Muscle layer of colon (tissue), 2 donors: Measurements from ENCODE around the gene MMP24.
"Not testable (repeated sequence)": the region's sequence is repeated elsewhere in the genome, so short reads cannot be mapped to it uniquely, and the experiment has no call there.

Source experiments
- H3K27ac ChIP-seq: one replicate; pipeline ENCODE4 v1.7.0; 2013; ENCODE audit warnings: low read depth, mild to moderate bottlenecking, low read length, moderate library complexity
- H3K27me3 ChIP-seq, 2 donors: one replicate each; pipeline ENCODE4 v1.7.0; 2013; ENCODE audit warnings: low read length in 2 of 2, mild to moderate bottlenecking in 2 of 2; ENCODE audit not compliant: insufficient read depth in 2 of 2, control insufficient read depth in 1 of 2
- H3K36me3 ChIP-seq: one replicate; pipeline ENCODE4 v1.7.0; 2013; ENCODE audit warnings: mild to moderate bottlenecking, low read length; ENCODE audit not compliant: insufficient read depth
- H3K4me1 ChIP-seq: one replicate; pipeline ENCODE4 v1.7.0; 2013; ENCODE audit warnings: mild to moderate bottlenecking, low read length; ENCODE audit not compliant: insufficient read depth
- H3K4me3 ChIP-seq, 2 donors: one replicate each; pipeline ENCODE4 v1.7.0; 2013; ENCODE audit warnings: low read length in 2 of 2, low read depth in 1 of 2, mild to moderate bottlenecking in 1 of 2, moderate library complexity in 1 of 2
- H3K9ac ChIP-seq: one replicate; pipeline ENCODE4 v1.7.0; 2013; ENCODE audit warnings: low read length
- H3K9me3 ChIP-seq: one replicate; pipeline ENCODE4 v1.7.0; 2013; ENCODE audit warnings: mild to moderate bottlenecking, low read length
- donor health status: abdominal sarcoma.
- donor health status: Adenocarcinoma of cecum.

The MMP24 gene

DNA sequence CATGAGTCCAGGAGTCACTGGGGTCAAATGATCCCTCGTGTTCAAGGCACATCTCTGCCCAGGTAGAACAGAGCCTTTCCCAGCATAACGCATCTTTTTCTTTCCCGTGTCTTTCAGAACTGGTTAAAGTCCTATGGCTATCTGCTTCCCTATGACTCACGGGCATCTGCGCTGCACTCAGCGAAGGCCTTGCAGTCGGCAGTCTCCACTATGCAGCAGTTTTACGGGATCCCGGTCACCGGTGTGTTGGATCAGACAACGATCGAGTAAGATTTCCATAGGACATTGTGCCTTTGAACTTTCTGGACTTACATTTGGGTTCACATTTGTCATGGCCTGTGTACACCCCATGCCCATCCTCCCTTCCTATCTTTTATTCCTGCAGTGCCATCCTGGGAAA, 20.2 kb downstream of the MMP24 start:
- Histone ChIP-seq H3K27ac (no peak overlapping the region), H3K27me3 (no peaks in the 10 kb centered on the region), H3K4me3 (no peak overlapping the region), H3K9me3 (no peaks in the 10 kb centered on the region), H3K36me3 (no peaks in the 10 kb centered on the region), H3K9ac (no peak overlapping the region), H3K4me1 (no peaks in the 10 kb centered on the region)

DNA sequence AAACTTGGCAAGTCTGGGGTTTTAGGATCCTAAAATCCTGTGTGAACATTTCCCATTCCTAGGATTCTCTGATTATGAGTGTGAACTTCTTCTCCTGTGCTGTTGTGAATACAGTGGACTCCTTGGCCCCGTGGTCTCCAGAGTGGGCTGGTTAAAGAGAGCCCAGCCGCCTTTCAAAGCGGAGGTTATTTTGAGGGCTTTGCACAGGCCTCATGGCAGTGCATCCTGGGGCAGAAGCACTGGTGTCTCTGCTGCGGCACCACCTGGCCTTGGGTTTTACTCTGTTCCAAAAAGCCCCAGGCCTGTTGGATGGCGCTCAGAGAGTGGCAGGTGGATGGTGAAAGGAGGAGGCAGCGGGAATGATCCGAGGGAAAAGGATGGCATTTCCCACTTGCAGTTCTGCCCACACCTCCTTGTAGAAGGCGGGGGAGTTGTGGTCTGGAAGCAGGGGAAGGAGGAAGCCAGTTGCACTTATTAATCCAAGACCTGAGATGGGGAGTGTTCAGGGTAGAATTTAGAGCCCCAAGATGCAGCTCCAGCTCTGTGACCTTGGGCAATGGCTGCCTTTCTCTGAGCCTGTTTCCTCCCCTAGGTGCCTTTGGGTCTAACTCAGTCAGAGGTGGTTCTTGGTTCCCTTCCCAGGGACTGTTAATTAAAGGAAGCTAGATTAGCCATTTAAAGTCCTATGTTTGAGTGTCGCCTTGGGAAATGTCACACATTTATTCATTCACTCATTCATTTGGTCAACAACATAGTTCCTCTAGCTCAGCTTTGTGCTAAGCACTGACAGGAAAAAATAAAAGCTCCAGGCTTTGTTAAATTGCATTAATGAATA, 22.4 kb downstream of the MMP24 start:
- H3K9ac ChIP-seq = no peak overlapping the region
- H3K4me3 ChIP-seq = no peak overlapping the region
- no peaks in the 10 kb centered on the region for H3K27me3 ChIP-seq
- H3K27ac ChIP-seq = no peak overlapping the region
- no peaks in the 10 kb centered on the region for H3K4me1 ChIP-seq
- H3K36me3 ChIP-seq = no peaks in the 10 kb centered on the region
- no peaks in the 10 kb centered on the region for H3K9me3 ChIP-seq

DNA sequence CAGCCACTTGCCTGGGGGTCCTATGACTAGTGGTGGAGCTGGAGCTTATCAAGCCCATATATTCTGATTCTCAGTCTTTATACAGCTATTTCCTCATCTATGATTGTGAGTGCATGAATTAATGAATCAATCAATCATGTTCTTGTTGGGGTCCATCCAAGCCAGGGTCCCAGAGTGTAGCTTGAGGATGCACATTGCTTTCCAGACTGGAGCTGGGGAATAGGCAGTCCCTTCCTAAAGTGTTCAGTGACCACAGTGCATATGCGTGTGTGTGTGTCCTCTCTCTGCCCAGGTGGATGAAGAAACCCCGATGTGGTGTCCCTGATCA, 25.1 kb downstream of the MMP24 start:
- Histone ChIP-seq H3K36me3 (no peaks in the 10 kb centered on the region), H3K27me3 (no peaks in the 10 kb centered on the region), H3K27ac (no peak overlapping the region), H3K4me3 (no peak overlapping the region), H3K4me1 (no peaks in the 10 kb centered on the region), H3K9me3 (no peaks in the 10 kb centered on the region), H3K9ac (no peak overlapping the region)

DNA sequence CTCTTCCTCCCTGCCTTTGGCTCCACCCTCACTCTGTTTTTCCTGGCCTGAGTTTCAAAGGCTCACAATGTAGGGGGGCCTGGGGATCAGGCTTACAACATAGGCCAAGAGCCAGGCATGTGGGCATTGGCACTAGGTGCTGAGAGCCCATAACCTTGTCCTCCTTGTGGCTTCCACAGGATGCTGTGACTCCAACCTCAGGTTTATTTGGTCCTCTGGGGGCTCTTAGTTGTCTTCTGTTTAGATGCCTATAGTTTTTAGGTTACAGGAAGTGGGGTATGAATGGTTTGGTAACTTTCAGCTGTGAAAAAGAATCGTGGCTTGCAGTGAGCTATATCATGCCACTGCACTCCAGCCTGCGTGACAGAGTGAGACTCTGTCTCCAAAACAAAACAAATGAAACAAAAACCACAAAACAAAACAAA, 25.6 kb downstream of the MMP24 start:
- Histone ChIP-seq H3K4me1 (no peaks in the 10 kb centered on the region), H3K27ac (no peak overlapping the region), H3K4me3 (no peak overlapping the region), H3K27me3 (no peaks in the 10 kb centered on the region), H3K9me3 (no peaks in the 10 kb centered on the region), H3K36me3 (no peaks in the 10 kb centered on the region), H3K9ac (no peak overlapping the region)

DNA sequence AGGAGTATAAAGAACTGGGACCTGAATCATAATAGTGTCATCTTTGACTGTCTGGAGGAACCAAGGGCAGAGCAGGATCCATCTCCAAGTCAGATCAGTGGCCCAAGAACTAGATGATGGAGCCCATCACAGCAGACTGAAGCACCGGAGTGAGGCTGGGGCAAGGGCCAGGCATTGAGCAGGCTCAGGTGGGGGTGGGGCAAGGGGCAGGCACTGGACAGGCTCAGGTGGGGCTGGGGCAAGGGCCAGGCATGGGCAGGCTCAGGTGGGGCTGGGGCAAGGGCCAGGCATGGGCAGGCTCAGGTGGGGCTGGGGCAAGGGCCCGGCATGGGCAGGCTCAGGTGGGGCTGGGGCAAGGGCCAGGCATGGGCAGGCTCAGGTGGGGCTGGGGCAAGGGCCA, 26.1 kb downstream of the MMP24 start:
- H3K4me1 ChIP-seq, H3K27me3 ChIP-seq, H3K9ac ChIP-seq, H3K4me3 ChIP-seq, H3K9me3 ChIP-seq, H3K36me3 ChIP-seq, H3K27ac ChIP-seq: not testable (repeated sequence)

DNA sequence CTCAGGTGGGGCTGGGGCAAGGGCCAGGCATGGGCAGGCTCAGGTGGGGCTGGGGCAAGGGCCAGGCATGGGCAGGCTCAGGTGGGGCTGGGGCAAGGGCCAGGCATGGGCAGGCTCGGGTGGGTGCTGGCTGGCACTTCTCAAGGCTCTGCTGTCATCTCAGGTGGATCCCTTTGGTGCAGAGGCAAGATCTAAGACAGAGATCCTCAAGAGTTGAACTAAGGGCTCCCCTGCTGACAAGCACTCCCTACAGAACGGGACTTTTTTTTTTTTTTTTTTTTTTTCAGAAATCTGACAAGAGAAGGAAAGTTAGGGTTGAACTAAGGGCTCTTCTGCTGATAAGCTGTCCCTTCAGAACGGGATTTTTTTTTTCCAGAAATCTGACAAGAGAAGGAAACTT, 26.5 kb downstream of the MMP24 start:
- no peak overlapping the region for H3K9ac ChIP-seq
- H3K27ac ChIP-seq = no peak overlapping the region
- H3K27me3 ChIP-seq = no peaks in the 10 kb centered on the region
- no peaks in the 10 kb centered on the region for H3K9me3 ChIP-seq
- no peaks in the 10 kb centered on the region for H3K36me3 ChIP-seq
- no peak overlapping the region for H3K4me3 ChIP-seq
- no peaks in the 10 kb centered on the region for H3K4me1 ChIP-seq

- Histone ChIP-seq H3K9ac (no peak overlapping the region), H3K4me3 (no peak overlapping the region), H3K27ac (no peak overlapping the region), H3K36me3 (no peaks in the 10 kb centered on the region), H3K4me1 (no peaks in the 10 kb centered on the region), H3K27me3 (no peaks in the 10 kb centered on the region), H3K9me3 (no peaks in the 10 kb centered on the region)
Measured at GRCh38 chr20:35254448-35254999, 28.0 kb downstream of the MMP24 start.

- no peaks in the 10 kb centered on the region for H3K27me3 ChIP-seq
- no peak overlapping the region for H3K27ac ChIP-seq
- H3K9me3 ChIP-seq = no peaks in the 10 kb centered on the region
- no peak overlapping the region for H3K4me3 ChIP-seq
- H3K9ac ChIP-seq = no peak overlapping the region
- no peaks in the 10 kb centered on the region for H3K4me1 ChIP-seq
- H3K36me3 ChIP-seq = no peaks in the 10 kb centered on the region
Measured at GRCh38 chr20:35257175-35257909, 30.9 kb downstream of the MMP24 start.

GRCh38 chr20:35260426-35260825, 33.9 kb downstream of the MMP24 start:
- Histone ChIP-seq H3K9ac (no peak overlapping the region), H3K4me3 (no peak overlapping the region), H3K27ac (no peak overlapping the region), H3K27me3 (no peaks in the 10 kb centered on the region), H3K9me3 (no peaks in the 10 kb centered on the region), H3K4me1 (peaks cover 15% of the 10 kb centered on the region), H3K36me3 (no peaks in the 10 kb centered on the region)

- H3K27me3 ChIP-seq, H3K4me3 ChIP-seq, H3K9ac ChIP-seq, H3K9me3 ChIP-seq, H3K36me3 ChIP-seq, H3K27ac ChIP-seq: not testable (repeated sequence)
- H3K4me1 ChIP-seq = peaks cover 15% of the 10 kb centered on the region
Measured at GRCh38 chr20:35262321-35262720, 35.8 kb downstream of the MMP24 start.

GRCh38 chr20:35262731-35263531, 36.4 kb downstream of the MMP24 start:
- H3K9ac ChIP-seq, H3K4me3 ChIP-seq, H3K27me3 ChIP-seq, H3K9me3 ChIP-seq, H3K36me3 ChIP-seq: not testable (repeated sequence)
- Histone ChIP-seq H3K4me1 (peaks cover 15% of the 10 kb centered on the region), H3K27ac (peak overlapping the region; percentile 66)
